Fibroblast of mammary gland (primary cell): ENCODE measurements around the gene LASP1.

ENCODE experiments used
- DNase-seq: peaks from one replicate; pipeline ENCODE4 v3.0.0-alpha.2; 2010; ENCODE audit warnings: low read depth
- H3K4me3 ChIP-seq: 2 replicates; pipeline ENCODE4 v1.5.1; 2011; ENCODE audit warnings: low read depth, mild to moderate bottlenecking, low read length, moderate library complexity; ENCODE audit not compliant: control insufficient read depth
- TF ChIP-seq, protein P1 (sequence below): conservative IDR thresholded peaks from 2 replicates; pipeline ENCODE4 v1.5.1; 2011; ENCODE audit warnings: low read depth, low read length, inconsistent platforms; ENCODE audit not compliant: control insufficient read depth, insufficient read depth

The LASP1 gene

DNA sequence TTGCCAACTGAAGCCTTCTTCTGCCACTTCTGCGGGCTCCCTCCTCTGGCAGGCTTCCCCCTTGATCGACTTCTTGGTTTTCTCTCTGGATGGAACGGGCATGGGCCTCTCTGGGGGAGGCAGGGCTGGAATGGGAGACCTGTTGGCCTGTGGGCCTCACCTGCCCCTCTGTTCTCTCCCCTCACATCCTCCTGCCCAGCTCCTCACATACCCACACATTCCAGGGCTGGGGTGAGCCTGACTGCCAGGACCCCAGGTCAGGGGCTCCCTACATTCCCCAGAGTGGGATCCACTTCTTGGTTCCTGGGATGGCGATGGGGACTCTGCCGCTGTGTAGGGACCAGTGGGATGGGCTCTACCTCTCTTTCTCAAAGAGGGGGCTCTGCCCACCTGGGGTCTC, 49.1 kb downstream of the LASP1 start:
- no peak overlapping the region for H3K4me3 ChIP-seq
- no peak for DNase-seq
- TF ChIP-seq, protein P1, sequence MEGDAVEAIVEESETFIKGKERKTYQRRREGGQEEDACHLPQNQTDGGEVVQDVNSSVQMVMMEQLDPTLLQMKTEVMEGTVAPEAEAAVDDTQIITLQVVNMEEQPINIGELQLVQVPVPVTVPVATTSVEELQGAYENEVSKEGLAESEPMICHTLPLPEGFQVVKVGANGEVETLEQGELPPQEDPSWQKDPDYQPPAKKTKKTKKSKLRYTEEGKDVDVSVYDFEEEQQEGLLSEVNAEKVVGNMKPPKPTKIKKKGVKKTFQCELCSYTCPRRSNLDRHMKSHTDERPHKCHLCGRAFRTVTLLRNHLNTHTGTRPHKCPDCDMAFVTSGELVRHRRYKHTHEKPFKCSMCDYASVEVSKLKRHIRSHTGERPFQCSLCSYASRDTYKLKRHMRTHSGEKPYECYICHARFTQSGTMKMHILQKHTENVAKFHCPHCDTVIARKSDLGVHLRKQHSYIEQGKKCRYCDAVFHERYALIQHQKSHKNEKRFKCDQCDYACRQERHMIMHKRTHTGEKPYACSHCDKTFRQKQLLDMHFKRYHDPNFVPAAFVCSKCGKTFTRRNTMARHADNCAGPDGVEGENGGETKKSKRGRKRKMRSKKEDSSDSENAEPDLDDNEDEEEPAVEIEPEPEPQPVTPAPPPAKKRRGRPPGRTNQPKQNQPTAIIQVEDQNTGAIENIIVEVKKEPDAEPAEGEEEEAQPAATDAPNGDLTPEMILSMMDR, result no peak

DNA sequence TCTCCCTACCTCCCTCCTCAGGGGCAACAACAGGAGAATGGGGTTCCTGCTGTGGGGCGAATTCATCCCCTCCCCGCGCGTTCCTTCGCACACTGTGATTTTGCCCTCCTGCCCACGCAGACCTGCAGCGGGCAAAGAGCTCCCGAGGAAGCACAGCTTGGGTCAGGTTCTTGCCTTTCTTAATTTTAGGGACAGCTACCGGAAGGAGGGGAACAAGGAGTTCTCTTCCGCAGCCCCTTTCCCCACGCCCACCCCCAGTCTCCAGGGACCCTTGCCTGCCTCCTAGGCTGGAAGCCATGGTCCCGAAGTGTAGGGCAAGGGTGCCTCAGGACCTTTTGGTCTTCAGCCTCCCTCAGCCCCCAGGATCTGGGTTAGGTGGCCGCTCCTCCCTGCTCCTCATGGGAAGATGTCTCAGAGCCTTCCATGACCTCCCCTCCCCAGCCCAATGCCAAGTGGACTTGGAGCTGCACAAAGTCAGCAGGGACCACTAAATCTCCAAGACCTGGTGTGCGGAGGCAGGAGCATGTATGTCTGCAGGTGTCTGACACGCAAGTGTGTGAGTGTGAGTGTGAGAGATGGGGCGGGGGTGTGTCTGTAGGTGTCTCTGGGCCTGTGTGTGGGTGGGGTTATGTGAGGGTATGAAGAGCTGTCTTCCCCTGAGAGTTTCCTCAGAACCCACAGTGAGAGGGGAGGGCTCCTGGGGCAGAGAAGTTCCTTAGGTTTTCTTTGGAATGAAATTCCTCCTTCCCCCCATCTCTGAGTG, 49.6 kb downstream of the LASP1 start:
- H3K4me3 ChIP-seq, result no peak overlapping the region
- no peak for DNase-seq

DNA sequence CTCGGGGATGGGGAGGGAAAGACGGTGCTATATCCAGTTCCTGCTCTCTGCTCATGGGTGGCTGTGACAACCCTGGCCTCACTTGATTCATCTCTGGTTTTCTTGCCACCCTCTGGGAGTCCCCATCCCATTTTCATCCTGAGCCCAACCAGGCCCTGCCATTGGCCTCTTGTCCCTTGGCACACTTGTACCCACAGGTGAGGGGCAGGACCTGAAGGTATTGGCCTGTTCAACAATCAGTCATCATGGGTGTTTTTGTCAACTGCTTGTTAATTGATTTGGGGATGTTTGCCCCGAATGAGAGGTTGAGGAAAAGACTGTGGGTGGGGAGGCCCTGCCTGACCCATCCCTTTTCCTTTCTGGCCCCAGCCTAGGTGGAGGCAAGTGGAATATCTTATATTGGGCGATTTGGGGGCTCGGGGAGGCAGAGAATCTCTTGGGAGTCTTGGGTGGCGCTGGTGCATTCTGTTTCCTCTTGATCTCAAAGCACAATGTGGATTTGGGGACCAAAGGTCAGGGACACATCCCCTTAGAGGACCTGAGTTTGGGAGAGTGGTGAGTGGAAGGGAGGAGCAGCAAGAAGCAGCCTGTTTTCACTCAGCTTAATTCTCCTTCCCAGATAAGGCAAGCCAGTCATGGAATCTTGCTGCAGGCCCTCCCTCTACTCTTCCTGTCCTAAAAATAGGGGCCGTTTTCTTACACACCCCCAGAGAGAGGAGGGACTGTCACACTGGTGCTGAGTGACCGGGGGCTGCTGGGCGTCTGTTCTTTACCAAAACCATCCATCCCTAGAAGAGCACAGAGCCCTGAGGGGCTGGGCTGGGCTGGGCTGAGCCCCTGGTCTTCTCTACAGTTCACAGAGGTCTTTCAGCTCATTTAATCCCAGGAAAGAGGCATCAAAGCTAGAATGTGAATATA, 50.8 kb downstream of the LASP1 start:
- no peak overlapping the region for H3K4me3 ChIP-seq
- no peak for DNase-seq
- TF ChIP-seq, protein P1, result no peak

More for the DNA sequence above, 49.6 kb downstream of the LASP1 start:
- TF ChIP-seq, protein P1, result no peak

DNA sequence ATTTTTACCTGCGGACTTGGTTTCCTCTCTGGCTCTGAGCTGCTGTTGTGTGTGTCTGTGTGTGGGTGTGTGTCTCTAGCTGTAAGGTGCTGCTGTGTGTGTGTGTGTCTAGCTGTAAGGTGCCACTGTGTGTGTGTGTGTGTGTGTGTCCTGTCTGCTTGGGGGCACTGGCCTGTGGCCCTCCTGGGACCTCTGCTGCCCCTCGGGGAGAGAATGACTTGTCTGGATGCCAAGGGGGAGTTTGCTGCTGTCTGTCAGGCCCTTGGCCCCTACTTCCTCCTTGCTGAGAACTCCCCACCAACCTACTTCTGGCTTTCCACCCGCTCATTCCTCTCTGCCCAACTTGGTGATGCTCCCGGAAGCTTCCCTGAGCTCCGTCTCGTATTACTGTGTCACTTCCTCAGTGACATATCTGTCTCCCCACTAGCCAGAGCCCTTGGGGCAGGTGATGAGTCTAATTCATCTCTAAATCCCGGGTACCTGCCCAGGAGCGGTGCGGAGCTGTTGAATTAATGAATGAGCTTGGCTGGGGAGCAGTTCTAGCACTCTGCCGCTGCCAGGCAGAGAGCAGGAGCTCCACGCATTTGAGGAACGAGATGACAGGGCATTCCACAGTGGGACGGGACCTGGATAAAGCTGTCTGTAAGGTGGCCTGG, 52.0 kb downstream of the LASP1 start:
- H3K4me3 ChIP-seq, result no peak overlapping the region
- TF ChIP-seq, protein P1, result no peak
- DNase-seq, result no peak

DNA sequence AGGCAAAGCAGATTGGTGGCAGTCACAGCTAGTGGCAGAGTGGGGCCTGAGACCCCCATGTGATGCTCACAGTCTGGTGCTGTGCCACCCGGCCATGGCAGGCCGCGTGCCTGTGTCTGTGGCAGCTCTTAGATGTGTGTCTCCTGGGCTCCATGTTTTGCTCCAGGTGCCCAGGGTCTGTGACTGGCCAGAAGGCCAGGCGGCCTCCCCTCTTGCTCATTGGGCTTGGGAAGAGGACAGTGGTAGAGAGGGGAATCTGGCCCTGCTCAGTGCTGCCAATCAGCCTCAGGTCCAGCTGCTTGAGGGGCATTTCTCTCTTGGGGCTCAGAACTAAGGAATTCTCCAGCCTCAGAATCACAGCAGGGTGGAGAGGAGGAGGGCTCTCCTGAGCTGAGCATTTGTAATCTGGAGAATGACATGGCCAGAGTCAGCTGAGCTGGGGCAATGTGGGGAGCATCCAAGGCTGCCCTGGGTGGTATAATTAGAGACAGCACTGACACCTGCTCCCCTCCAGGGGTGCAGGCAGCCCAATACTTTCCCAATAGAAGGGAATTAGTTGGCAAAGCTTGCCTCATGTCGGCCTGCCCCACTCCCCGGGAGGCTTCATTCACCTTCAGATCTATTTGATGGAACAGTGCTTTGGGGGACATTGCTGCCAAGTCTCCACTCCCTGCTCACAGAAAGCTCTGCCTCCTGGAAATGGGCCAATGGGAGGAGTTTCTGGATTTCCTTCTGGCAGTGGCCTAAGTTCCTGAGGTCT, 52.9 kb downstream of the LASP1 start:
- TF ChIP-seq, protein P1, result no peak
- peak; percentile 83 for DNase-seq
- no peak overlapping the region for H3K4me3 ChIP-seq

DNA sequence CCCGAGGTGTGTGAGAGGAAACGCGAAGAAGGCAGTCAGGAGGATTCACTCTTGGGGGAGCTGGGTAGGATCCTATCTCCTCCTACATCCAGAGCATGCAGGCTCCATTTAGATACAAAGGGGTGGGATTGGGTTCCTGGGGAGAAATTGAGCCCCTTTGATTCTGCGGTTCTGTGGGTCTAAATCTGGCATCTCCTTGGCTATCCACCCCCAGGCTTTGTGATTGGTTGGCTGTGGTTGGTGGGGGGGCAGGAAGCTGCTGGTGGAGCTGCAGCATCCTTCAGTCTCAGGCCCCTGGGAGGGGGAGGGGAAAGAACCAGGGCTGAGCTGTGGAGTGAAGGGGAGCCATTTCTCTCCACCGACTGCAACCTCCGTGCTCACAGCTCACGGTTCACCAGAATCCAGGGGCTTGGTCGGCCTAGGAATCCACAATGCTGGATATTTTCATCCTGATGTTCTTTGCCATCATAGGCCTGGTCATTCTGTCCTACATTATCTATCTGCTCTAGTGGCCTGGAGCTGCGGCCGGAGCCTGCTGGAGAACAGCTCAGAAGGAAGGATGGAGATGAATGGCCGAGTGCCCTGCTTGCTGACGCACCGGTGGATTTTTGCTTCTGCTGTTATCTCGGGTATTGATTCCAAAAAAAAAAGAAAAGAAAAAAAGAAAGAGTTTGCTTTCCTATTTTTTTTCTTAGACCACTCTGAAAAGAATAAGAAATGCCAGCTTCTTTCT, 55.6 kb downstream of the LASP1 start, which contains the start of gene LASP1NB:
Gene LASP1NB, plus strand, starts transcription at position 352 of the 733 bp plus-strand sequence.
- TF ChIP-seq, protein P1, result no peak

More for the DNA sequence above, 55.6 kb downstream of the LASP1 start, which contains the start of gene LASP1NB:
- H3K4me3 ChIP-seq, result no peak within 1 kb of the TSS
- peak; percentile 50 for DNase-seq
